IMR-90 (cell line): Measurements from ENCODE around the gene FMN2.

Experiments
- CTCF ChIP-seq: conservative IDR thresholded peaks from 2 replicates; pipeline ENCODE4 v1.5.1; 2012; ENCODE audit warnings: mild to moderate bottlenecking, low read depth, low read length, improper control_type of control experiment
- MXI1 ChIP-seq: IDR thresholded peaks from 2 replicates; pipeline ENCODE4 v1.6.1; 2012; ENCODE audit warnings: low read depth, mild to moderate bottlenecking, low read length, moderate library complexity, borderline replicate concordance
- NFE2L2 ChIP-seq: fragments of 150-350 bp; IDR thresholded peaks from 2 replicates; pipeline ENCODE4 v1.6.1; 2016; ENCODE audit warnings: low read depth, mild to moderate bottlenecking, low read length
- SMC3 ChIP-seq: fragments of 150-350 bp; IDR thresholded peaks from 2 replicates; pipeline ENCODE4 v1.6.1; 2016; ENCODE audit warnings: low read depth, mild to moderate bottlenecking, antibody characterized with exemption, low read length, moderate library complexity

GRCh38 chr1:240495601-240496000 lies 403.9 kb downstream of the FMN2 start:
- no peak for TF ChIP-seq MXI1
- no peak for TF ChIP-seq CTCF
- no peak for TF ChIP-seq NFE2L2
- TF ChIP-seq SMC3: no peak
